GM19455 (cell line): ENCODE measurements around the gene RNF213.
"Not testable (repeated sequence)": the region's sequence is repeated elsewhere in the genome, so short reads cannot be mapped to it uniquely, and the experiment has no call there.

Source experiments
- ATAC-seq: cut with Tn5 transposase; IDR thresholded peaks from one replicate; pipeline ENCODE4 v1.9.1; 2021; ENCODE audit not compliant: unreplicated experiment

The RNF213 gene

GRCh38 chr17:80267391-80267790 lies 6.7 kb downstream of the RNF213 start:
- no peak for ATAC-seq

GRCh38 chr17:80268427-80268826 lies 7.8 kb downstream of the RNF213 start:
- no peak for ATAC-seq

GRCh38 chr17:80269405-80269807 lies 8.8 kb downstream of the RNF213 start:
- ATAC-seq = no peak

GRCh38 chr17:80270104-80270503 lies 9.5 kb downstream of the RNF213 start:
- ATAC-seq = no peak

GRCh38 chr17:80270836-80271235 lies 10.2 kb downstream of the RNF213 start:
- ATAC-seq = no peak

GRCh38 chr17:80272366-80272765 lies 11.7 kb downstream of the RNF213 start:
- ATAC-seq = no peak

- ATAC-seq = no peak
Measured at GRCh38 chr17:80274331-80274730, 13.7 kb downstream of the RNF213 start.

GRCh38 chr17:80274871-80275449 lies 14.3 kb downstream of the RNF213 start:
- ATAC-seq = no peak

- ATAC-seq = not testable (repeated sequence)
Measured at GRCh38 chr17:80275857-80276256, 15.2 kb downstream of the RNF213 start.

GRCh38 chr17:80277751-80278671 lies 17.4 kb downstream of the RNF213 start:
- no peak for ATAC-seq

GRCh38 chr17:80279895-80280294 lies 19.2 kb downstream of the RNF213 start:
- no peak for ATAC-seq

- no peak for ATAC-seq
Measured at GRCh38 chr17:80281516-80281915, 20.9 kb downstream of the RNF213 start.

- ATAC-seq = no peak
Measured at GRCh38 chr17:80283116-80283852, 22.6 kb downstream of the RNF213 start.

GRCh38 chr17:80284631-80285030 lies 24.0 kb downstream of the RNF213 start:
- ATAC-seq = no peak

- no peak for ATAC-seq
Measured at GRCh38 chr17:80285237-80285920, 24.7 kb downstream of the RNF213 start.

GRCh38 chr17:80286638-80286960 lies 25.9 kb downstream of the RNF213 start:
- no peak for ATAC-seq

GRCh38 chr17:80287038-80287437 lies 26.4 kb downstream of the RNF213 start:
- ATAC-seq = no peak

GRCh38 chr17:80287806-80288567 lies 27.3 kb downstream of the RNF213 start:
- no peak for ATAC-seq

- ATAC-seq = no peak
Measured at GRCh38 chr17:80289616-80290015, 29.0 kb downstream of the RNF213 start.

- no peak for ATAC-seq
Measured at GRCh38 chr17:80290156-80290555, 29.5 kb downstream of the RNF213 start.

GRCh38 chr17:80291260-80291659 lies 30.6 kb downstream of the RNF213 start:
- ATAC-seq = no peak
